Measurements from ENCODE around the gene CHAD. TPM values are rescaled to one million over a fixed set of nuclear protein-coding genes. Genes with fewer than 3 reads are reported as not detected.
A peak's percentile ranks its signal among the peaks of the same experiment; 100 is the strongest.
"Not testable (repeated sequence)": the region's sequence is repeated elsewhere in the genome, so short reads cannot be mapped to it uniquely, and the experiment has no call there.

CHAD gene
- total RNA-seq, 1 experiment from 2014 or later, result not detected

DNA sequence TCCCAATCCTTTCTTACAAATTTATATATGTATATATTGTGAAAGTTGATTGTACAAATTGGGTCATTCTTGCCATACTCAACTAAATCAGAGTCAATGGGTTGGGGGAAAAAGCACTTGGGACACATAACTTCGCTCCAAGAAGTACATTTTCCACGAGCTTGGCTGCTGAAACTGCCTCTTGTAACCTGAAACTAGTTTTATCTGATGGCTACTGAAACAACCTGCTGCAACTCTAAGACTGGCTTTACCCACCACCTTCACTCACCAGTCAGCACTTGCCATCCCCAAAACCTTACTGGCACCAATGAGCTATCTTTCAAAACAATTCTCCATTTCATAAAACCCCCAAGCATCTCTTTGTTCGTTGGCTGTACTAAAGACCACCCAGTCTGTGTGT, 25.1 kb upstream of the CHAD start:
- DNase-seq (ENCODE audit: low read depth), result no peak

DNA sequence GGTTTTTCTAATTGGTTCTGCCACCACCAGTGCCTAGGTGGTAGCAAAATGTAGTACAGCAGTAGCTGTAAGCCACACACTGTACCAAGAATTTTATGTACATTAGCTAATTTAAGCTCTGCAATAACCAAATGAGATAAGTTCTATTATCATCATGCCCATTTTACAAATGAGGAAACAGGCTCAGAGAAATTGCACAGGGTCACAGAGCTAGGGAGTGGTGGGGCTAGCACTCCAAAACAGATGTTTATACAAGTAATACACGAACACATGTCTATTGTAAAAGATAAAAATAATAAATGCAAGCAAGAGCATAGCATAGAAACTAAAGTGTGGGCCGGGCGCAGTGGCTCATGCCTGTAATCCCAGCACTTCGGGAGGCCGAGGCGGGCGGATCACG, 23.5 kb upstream of the CHAD start:
- DNase-seq (ENCODE audit: low read depth), result no peak

DNA sequence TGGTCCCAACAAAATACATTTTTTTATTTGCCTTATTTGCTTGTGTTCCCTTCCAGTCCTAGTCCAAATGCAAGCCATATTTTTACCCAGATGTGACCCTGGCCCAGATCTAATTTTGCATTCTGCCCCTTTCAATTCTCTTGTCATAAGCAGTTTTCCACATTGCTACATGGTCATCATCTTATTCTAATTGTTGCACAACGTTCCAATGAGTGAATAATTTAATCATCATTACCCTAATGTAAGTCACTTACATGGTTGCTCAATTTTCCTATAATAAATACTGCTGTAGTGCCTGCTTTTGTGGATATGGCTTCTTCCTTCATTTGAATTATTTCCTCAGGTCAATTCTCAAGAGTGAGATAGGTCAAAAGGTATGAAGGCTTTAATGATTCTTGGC, 22.8 kb upstream of the CHAD start:
- no peak for DNase-seq (ENCODE audit: low read depth)

DNA sequence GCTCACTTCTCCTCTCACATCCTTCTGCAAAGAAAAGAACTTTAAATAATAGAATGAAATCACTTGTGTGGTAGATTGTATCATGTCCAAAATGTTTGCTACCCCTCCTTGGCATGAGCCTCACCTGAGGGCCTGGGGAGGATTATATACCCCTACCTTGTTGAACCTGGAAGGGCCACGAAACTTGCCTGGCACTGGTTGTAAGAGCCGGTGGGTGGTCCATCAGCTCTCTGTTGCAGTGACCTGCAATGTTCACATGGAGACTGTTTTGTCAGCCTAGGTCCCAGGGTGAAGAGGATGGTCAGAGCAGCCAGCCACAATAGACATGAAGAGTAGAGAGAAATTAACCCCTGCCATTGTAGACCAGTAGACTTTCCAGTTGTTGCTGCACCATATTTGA, 20.2 kb upstream of the CHAD start:
- DNase-seq (ENCODE audit: low read depth), result no peak

DNA sequence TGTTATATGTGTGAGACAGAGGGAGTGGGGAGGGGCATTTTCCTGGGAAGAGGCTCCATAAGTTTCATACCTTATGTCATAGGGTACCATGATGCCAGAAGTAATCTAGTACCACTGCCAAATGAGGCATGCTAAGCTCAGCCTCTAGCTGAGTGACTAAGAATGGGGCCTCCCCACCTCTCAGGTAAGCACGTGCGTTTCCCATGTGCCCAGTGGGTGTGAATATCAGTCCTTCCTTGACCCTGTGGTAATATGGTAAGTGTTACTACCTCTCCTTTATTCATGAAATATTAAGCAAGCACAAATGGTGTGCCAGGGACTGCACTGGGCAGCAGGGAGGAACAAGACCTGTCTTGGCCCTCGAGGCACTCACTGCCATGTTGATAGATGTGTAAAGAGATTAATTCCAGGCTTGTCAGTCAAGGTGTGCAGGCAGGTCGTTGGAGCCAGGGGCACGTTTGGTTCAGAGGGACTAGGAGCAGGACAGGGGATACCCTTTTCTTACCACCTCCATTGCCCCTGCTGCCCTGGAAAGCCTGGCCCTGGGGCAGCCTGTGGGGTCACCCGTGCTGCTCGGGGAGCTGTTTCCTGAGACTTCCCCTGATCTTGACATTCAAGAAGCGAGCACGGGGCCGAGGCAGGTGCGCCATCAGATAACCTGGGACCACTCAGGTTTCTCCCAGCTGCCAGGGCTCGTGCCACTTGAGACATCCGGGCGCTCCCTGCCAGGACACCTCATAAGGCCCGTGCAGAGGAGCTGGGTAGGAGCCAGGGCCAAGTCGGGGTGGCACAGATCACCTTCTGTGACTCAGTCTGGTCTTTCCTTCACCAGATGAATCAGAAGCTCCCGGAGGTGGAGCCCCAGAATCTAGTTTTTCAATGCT, 18.8 kb upstream of the CHAD start:
- peak; percentile 36 for DNase-seq (ENCODE audit: low read depth)

DNA sequence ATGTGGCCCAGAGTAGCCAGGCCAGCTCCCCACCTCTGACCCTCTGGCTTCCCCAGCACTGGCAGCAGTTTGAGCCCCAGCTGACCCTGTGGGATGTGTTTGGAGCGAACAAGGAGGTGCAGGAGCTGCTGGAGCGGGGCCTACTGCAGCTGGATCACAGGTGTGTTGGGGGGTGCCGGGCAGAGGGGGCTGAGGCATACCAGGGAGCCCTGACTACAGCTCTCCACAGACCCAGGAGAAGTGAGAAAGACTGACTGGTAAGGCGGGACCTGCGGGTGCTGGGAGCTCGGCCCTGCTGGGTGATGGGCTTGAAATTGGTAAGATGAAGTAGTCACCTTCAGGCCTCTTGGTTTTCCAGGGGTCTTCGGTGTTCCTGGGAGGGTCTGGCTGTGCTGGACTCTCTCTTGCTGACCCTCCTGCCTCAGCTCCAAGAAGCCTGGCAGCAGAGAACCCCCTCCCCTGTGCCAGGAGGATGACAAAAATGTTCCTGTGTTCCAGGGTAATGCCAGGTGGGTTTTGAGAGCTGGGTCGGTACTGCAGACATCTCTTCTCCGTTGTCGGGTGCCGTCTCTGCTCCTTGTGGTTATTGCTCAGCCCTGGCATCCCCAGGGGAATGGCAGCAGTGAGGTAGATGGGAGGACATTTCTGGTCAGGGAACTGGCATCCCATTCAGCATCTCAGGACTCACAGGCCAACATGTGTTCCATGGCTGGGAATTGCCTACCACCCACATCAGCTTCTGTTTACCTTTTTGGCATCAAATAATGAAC, 15.9 kb upstream of the CHAD start:
- no peak for DNase-seq (ENCODE audit: low read depth)

DNA sequence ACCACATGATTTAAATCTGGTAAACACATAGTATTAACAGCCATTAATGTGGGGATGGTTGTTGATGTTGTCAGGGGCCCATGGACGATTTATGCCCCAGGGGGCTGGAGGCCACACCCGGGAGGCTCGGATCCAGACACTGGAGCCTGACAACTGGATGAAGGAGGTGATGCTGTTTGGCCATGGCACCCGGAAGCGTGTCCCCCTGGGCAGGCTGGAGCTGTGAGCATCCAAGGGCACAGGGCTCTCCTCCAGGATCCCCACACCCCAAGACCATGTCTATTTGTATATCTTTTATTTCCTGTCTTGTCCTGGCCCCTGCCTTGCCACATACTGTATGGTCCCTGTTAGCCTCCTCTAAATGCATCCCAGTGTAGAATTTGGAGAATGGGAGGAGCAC, 14.6 kb upstream of the CHAD start:
- DNase-seq (ENCODE audit: low read depth), result no peak

DNA sequence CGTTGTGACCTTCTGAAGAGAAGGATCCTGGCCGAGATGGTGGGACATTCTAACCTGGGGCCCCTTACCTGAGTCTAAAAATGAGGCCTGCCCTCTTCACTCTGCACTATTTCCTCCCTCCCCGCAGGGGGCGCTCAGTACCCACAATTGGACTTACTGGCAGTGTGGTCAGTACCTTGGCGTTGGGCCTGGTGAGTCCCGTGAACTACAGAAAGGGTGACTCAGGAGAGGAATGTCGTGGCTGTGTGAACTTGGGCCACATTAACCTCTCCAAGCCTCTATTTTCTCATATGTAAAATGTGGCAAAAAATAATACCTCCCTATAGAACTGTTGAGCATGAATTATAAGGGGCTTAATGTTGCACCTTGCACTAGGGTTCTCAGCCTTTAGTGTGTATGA, 13.8 kb upstream of the CHAD start:
- DNase-seq (ENCODE audit: low read depth), result peak; percentile 93

DNA sequence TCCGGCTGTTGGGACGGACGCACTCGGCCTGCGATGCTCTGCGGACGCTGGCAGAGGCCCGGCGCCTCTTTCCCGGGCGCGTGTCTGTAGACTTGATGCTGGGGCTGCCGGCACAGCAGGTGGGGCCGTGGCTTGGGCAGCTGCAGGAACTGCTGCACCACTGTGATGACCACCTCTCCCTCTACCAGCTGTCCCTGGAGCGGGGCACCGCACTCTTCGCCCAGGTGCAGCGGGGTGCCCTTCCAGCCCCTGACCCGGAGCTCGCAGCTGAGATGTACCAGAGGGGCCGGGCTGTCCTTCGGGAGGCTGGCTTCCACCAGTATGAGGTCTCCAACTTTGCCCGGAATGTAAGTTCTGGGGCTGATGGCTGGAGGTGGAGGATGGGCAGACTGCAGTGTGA, 13.4 kb upstream of the CHAD start:
- no peak for DNase-seq (ENCODE audit: low read depth)

DNA sequence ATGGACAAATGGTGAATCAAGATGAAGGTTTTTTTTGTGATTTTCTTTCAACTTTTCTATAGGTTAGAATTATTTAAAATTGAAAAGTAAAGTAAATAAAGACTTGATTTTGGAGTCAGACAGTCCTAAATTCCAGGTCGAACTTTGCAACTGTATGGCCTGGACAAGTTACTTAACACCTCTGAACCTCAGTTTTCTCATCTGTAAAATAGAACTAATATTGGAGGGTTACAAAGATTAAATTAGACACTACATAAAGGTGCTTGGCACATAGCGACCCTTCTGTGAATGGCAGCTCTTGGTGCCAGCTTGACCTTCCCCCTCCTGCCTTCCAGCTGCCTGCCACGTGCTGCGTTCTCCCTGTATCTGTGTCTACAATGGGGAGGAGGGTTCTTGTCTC, 13.0 kb upstream of the CHAD start:
- DNase-seq (ENCODE audit: low read depth), result no peak

DNA sequence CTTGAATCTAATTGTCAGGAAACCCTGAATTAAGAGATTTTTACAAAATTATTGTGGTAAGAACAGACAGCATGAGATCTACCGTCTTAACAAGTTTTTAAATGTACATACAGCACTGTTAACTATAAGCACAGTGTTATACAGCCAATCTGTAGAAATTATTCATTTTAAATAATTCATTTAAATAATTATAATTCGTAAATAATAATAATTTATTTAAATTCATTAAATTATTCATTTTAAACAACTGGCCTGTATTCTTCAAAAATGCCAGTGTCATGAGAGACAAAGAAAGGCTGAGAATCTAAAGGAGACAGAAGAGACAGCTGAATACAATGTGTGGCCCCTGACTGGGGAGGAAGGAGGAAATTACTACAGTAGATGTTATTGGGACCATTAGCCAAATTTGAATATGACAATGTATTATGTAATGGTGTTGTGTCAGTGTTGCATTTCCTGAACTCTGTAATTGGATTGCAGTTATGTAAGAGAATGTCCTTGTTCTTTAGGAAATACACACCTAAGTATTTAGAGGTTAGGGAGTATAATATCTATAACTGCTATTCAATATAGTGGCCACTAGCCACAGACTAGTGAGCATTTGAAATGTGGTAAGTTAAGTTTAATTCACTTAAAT, 12.3 kb upstream of the CHAD start:
- DNase-seq (ENCODE audit: low read depth), result no peak

DNA sequence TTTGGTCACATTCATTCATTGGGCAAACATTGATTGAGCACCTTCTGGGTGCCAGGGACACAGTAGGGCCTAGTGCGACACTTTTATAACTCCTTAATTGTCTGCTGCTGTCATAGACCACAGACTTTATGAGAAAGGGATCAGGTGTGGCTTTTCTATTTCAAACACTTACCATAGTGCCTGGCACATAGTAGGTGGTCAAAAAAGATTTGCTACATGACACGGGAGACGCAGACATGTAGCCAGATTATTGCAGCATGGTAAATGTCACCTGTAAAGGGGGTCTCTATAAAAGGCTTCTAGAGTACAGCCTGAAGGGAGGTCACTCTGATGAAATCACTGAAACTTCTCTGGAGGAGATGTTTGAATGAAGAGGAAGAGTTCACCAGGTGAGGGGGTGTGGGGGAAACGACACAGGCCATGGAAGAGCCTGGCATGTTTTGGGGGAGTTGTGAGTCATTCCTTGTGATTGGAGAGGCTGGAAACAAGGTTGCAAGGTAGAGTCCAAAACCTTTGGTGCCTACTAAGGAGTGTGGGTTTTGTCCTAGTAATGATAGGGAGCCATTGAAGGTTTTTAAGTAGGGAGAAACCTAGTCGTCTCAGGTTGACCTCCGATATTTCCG, 11.6 kb upstream of the CHAD start:
- DNase-seq (ENCODE audit: low read depth), result no peak

DNA sequence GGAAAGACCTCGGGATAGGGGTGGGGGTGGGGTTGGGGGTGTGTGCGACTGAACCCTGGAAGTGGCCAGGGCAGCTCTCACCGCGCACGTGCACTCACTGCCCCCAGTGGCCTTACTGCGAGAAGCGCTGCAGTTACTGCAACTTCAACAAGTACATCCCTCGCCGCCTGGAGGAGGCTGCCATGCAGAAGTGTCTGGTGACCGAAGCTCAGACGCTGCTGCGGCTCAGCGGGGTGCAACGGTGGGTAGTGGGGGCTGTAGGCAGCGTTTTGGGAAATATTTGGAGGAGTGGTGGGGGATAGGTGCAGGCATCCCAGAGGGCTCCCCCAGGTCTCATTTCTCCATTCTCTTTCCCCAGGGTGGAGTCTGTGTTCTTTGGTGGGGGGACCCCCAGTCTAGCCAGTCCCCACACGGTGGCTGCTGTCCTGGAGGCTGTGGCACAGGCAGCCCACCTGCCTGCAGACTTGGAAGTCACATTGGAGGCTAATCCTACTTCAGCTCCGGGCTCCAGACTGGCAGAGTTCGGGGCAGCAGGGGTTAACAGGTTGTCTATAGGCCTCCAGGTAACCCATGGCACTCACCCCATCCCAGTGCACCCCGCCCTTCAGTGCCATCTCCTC, 11.0 kb upstream of the CHAD start:
- DNase-seq (ENCODE audit: low read depth), result peak; percentile 77

DNA sequence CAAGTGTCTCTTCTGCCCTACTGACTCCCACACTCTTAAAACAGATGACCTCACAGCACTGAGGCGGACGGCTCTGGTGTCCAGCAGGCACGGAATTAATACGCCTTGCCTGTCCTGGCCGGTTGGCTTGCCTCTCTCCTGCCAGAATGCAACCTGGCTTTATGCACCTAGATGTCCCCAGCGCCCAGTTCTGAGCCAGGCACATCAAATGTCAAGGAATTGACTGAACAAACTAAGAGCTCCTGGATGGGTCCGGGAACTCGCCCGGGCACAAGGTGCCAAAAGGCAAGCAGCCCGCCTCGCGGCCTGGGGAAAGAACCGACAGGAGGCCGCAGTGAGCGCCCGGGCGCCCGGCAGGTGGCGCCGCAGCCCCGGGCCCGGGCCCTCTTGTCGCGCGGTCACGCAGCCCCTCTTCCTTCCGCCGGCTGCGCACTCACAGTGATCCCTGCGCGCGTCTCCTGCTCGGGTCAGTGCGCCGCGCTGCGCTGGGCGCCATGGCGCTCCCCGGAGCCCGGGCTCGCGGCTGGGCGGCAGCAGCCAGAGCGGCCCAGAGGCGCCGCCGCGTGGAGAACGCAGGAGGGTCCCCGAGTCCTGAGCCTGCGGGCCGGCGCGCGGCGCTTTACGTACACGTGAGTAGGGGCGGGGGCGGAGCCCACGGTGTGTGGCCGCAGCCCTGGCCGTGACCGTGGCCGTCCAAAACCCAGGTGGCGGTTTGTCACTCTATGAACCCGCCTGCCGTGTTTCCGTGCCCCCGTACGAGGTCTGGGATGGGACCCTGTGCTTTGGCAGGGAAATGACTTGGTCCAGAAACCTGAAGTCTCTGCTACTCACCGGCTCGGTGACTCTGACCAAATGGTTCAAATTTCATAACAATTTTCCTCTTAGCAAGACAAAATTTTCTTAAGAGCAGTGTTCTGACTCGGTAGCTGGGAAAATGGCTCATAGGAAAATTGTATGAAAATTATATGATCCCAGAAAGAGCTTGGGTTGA, 10.0 kb upstream of the CHAD start, which contains the start of gene RSAD1:
RSAD1 (plus strand) TSS at position 470 of the 991 bp plus-strand sequence; CDS start at position 495, 25 bp downstream.
- peak; percentile 85 for DNase-seq (ENCODE audit: low read depth)

DNA sequence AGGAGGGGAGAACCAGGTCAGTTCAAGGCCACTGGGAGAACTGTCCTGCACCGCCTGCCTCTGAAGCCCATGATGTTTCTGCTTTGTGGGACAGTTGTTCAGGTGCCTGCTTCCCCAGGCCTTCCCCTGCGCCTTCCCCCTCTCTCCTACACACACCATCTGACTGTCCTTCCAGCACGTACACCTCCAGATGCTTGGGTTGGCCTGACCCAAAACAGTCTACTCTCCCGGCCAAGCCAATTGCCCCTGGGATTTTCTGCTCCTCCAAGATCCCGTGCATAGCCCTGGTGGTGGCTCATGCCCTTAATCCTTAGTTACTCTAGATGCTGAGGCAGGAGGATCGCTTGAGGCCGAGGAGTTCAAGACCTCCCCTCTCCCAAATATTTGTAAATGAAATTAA, 9.3 kb upstream of the CHAD start:
- DNase-seq (ENCODE audit: low read depth), result no peak

DNA sequence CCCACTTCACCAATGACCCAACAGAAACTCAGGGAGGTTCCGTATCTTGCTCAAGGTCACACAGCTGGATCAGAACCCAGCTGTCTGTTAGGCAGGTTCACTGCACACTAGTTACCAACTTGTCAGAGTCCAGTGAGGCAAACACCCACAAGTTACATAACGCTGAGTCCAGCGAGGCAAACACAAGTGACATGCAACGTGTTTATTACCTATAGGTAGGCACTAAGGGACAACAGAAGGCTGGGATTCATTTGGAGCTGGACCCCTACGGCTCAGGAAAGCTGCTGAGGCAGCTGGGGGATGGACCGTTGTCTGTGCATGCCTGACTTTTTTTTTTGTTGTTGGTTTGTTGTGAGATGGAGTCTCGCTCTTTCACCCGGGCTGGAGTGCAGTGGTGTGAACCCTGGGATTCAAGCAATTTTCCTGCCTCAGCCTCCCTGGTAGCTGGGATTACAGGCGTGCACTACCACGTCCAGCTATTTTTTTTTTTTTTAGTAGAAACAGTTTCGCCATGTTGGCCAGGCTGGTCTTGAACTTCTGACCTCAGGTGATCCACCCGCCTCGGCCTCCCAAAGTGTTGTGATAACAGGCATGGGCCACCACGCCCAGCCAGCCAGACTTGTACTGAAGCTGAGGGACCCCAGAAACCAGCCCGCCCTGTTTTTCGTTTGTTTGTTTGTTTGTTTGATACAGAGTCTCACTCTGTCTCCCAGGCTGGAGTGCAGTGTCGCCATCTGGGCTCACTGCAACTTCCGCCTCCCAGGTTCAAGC, 8.1 kb upstream of the CHAD start:
- DNase-seq (ENCODE audit: low read depth), result no peak

DNA sequence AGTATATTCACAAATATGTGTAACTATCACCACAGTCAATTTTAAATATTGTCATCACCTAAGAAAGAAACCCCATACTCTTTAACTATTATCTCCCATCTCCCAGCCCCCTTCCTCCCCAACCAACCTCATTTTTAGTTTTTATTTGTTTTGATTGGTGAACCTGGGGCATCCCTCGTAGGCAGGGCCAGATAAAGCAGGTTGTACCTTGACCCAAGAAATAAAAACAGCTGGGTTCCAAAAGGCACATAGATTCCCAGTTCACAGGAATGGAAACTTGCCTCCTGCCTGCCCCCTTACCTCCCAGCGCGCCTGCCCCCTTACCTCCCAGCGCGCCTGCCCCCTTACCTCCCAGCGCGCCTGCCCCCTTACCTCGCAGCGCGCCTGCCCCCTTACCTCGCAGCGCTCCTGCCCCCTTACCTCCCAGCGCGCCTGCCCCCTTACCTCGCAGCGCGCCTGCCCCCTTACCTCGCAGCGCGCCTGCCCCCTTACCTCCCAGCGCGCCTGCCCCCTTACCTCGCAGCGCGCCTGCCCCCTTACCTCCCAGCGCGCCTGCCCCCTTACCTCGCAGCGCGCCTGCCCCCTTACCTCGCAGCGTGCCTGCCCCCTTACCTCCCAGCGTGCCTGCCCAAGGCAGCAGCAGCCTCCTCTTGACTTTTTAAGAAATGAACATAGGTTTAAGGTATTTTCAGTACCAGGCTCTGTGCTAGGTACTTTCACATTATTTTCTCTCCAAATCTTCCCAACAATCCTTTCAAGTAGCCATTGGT, 7.3 kb upstream of the CHAD start:
- not testable (repeated sequence) for DNase-seq (ENCODE audit: low read depth)

DNA sequence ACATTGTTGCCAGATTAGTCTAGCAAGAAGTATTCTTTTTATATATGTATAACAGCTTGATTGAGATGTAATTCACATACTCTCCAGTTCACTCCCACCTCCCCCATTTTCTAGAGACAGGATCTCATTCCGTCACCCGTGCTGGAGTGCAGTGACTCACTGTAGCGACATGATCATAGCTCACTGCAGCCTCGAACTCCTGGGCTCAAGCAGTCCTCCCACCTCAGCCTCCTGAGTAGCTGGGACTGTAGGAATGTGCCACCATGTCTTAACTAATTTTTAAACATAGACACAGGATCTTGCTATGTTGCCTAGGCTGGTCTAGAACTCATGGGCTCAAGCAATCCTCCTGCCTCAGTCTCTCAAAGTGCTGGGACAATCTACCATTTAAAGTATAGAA, 6.7 kb upstream of the CHAD start:
- no peak for DNase-seq (ENCODE audit: low read depth)

DNA sequence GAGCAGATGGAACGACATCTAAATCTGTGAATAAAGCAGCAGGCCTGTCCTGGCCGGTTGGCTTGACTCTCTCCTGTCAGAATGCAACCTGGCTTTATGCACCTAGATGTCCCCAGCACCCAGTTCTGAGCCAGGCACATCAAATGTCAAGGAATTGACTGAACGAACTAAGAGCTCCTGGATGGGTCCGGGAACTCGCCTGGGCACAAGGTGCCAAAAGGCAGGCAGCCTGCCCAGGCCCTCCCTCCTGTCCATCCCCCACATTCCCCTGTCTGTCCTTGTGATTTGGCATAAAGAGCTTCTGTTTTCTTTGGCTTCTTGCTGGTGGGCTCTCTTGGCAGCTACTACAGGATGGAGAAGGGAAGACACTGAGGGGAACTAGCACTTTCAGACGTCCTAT, 5.8 kb upstream of the CHAD start:
- no peak for DNase-seq (ENCODE audit: low read depth)
